Tibial nerve (tissue), 4 donors: ENCODE results near the gene NLN. TPM values are rescaled to one million over a fixed set of nuclear protein-coding genes. Genes with fewer than 3 reads are reported as not detected.

Experiments
- DNase-seq, 2 donors: peaks; one replicate each; pipeline ENCODE4 v3.0.0-alpha.2; 2019; ENCODE audit warnings: low spot score in 2 of 2
- H3K27ac ChIP-seq, 4 donors: fragments of 200-600 bp; sonication (generic) in 3 of 4; one replicate each; pipeline ENCODE4 v1.5.1; 2017 to 2019; ENCODE audit warnings: mild to moderate bottlenecking in 1 of 4
- H3K27me3 ChIP-seq, 2 donors: fragments of 200-600 bp; sonication (generic) in 1 of 2; one replicate each; pipeline versions ENCODE4 v1.5.1 to v1.6.0; 2017 to 2019
- H3K36me3 ChIP-seq, 3 donors: fragments of 200-600 bp; sonication (generic); one replicate each; pipeline ENCODE4 v1.5.1; 2018 to 2019
- H3K4me1 ChIP-seq, 4 donors: fragments of 200-600 bp; sonication (generic) in 3 of 4; one replicate each; pipeline ENCODE4 v1.5.1; 2017 to 2019
- H3K4me3 ChIP-seq, 4 donors: fragments of 200-600 bp; sonication (generic) in 3 of 4; one replicate each; pipeline ENCODE4 v1.5.1; 2017 to 2019; ENCODE audit warnings: mild to moderate bottlenecking in 1 of 4, moderate library complexity in 1 of 4
- H3K9me3 ChIP-seq, 4 donors: fragments of 200-600 bp; sonication (generic) in 3 of 4; one replicate each; pipeline ENCODE4 v1.5.1; 2017 to 2019
- CTCF ChIP-seq, 5 experiments: fragments of 200-600 bp in 3 of 5; fragments of 450-650 bp in 2 of 5; sonication (generic) in 3 of 5; IDR thresholded peaks; one replicate each; pipeline ENCODE4 v1.5.1; 2016 to 2019; ENCODE audit warnings: antibody characterized with exemption in 5 of 5, mild to moderate bottlenecking in 3 of 5, moderate library complexity in 2 of 5
- EP300 ChIP-seq, 2 donors: sonication (generic); formaldehyde crosslinking; IDR thresholded peaks; one replicate each; pipeline ENCODE4 v1.6.1; 2017; ENCODE audit warnings: antibody characterized with exemption in 2 of 2, mild to moderate bottlenecking in 1 of 2
- POLR2A ChIP-seq, 2 donors: fragments of 450-650 bp; IDR thresholded peaks; one replicate each; pipeline ENCODE4 v1.6.1; 2017; ENCODE audit warnings: antibody characterized with exemption in 2 of 2, mild to moderate bottlenecking in 2 of 2, moderate library complexity in 2 of 2
- WGBS, 2 donors: methylation state at CpG; one replicate each; pipeline ENCODE4 v1.1.5; 2018; 5-methylcytosine and 5-hydroxymethylcytosine counted together
- total RNA-seq, 4 donors: library from RNA; depleted of rRNA; stranded (reverse); fragments of >200 nt; gene quantifications; one replicate each; pipeline ENCODE4 v1.1.0, GENCODE V29; 2016

The NLN gene
- total RNA-seq, 4 donors from 2014 or later, result 10.9 to 28.6 (median 19.2) TPM

- TF ChIP-seq POLR2A (IDR thresholded peaks at IDR 0.05) (no peak), CTCF (IDR thresholded peaks at IDR 0.05) (no peak)
- WGBS, 2 donors, result 79 to 82% methylated on average over 3 of the region's 3 CpGs
- Histone ChIP-seq H3K4me3 (no peak overlapping the region), H3K27ac (peak overlapping the region in 3 of 4 donors; percentile 31 to 91 (median 74)), H3K9me3 (no peaks in the 10 kb centered on the region), H3K36me3 (peaks cover 0 to 24% (median 0%) of the 10 kb centered on the region in 3 donors), H3K27me3 (no peaks in the 10 kb centered on the region), H3K4me1 (peaks cover 0 to 30% (median 12%) of the 10 kb centered on the region in 4 donors)
- no peak for DNase-seq
Observed at GRCh38 chr5:65800775-65801174, 78.8 kb downstream of the NLN start.

GRCh38 chr5:65801352-65801783, 79.4 kb downstream of the NLN start:
- Histone ChIP-seq H3K9me3 (no peaks in the 10 kb centered on the region), H3K36me3 (peaks cover 0 to 24% (median 0%) of the 10 kb centered on the region in 3 donors), H3K27ac (peak overlapping the region in 3 of 4 donors; percentile 31 to 91 (median 74)), H3K4me3 (no peak overlapping the region), H3K4me1 (peaks cover 0 to 30% (median 12%) of the 10 kb centered on the region in 4 donors), H3K27me3 (no peaks in the 10 kb centered on the region)
- peak; percentile 43 to 52 for TF ChIP-seq EP300 (IDR thresholded peaks at IDR 0.05)
- TF ChIP-seq CTCF (IDR thresholded peaks at IDR 0.05), result no peak
- no peak for DNase-seq
- WGBS, 2 donors, result 35 to 45% methylated on average over 3 of the region's 3 CpGs

GRCh38 chr5:65802080-65802479, 80.1 kb downstream of the NLN start:
- H3K9me3 ChIP-seq, result no peaks in the 10 kb centered on the region
- WGBS, 2 donors, result 93 to 96% methylated on average over 7 of the region's 7 CpGs

GRCh38 chr5:65802820-65803219, 80.8 kb downstream of the NLN start:
- WGBS, 2 donors, result 88 to 98% methylated on average over 4 of the region's 4 CpGs
- Histone ChIP-seq H3K27me3 (no peaks in the 10 kb centered on the region), H3K4me3 (no peak overlapping the region), H3K4me1 (peaks cover 0 to 32% (median 12%) of the 10 kb centered on the region in 4 donors), H3K36me3 (peaks cover 0 to 13% (median 0%) of the 10 kb centered on the region in 3 donors), H3K27ac (peak overlapping the region in 3 of 4 donors; percentile 55 to 87 (median 74)), H3K9me3 (no peaks in the 10 kb centered on the region)
- no peak for DNase-seq
- no peak for TF ChIP-seq EP300 (IDR thresholded peaks at IDR 0.05)
- no peak for TF ChIP-seq POLR2A (IDR thresholded peaks at IDR 0.05)
- TF ChIP-seq CTCF (IDR thresholded peaks at IDR 0.05), result no peak

More at GRCh38 chr5:65802080-65802479, 80.1 kb downstream of the NLN start:
- no peak for TF ChIP-seq POLR2A (IDR thresholded peaks at IDR 0.05)
- TF ChIP-seq CTCF (IDR thresholded peaks at IDR 0.05), result no peak
- TF ChIP-seq EP300 (IDR thresholded peaks at IDR 0.05), result no peak
- H3K4me1 ChIP-seq, result peaks cover 0 to 30% (median 12%) of the 10 kb centered on the region in 4 donors
- no peak for DNase-seq
- H3K27ac ChIP-seq, result peak overlapping the region in 3 of 4 donors; percentile 55 to 87 (median 74)
- H3K36me3 ChIP-seq, result peaks cover 0 to 20% (median 0%) of the 10 kb centered on the region in 3 donors
- no peaks in the 10 kb centered on the region for H3K27me3 ChIP-seq
- H3K4me3 ChIP-seq, result no peak overlapping the region

GRCh38 chr5:65803699-65804391, 81.8 kb downstream of the NLN start:
- H3K4me1 ChIP-seq, result peaks cover 0 to 42% (median 14%) of the 10 kb centered on the region in 4 donors
- 84 to 85% methylated on average over 5 of the region's 5 CpGs for WGBS, 2 donors
- H3K27me3 ChIP-seq, result no peaks in the 10 kb centered on the region
- peaks cover 0 to 7% (median 0%) of the 10 kb centered on the region in 3 donors for H3K36me3 ChIP-seq
- no peak overlapping the region for H3K4me3 ChIP-seq
- peak overlapping the region in 2 of 4 donors; percentile 74 to 87 for H3K27ac ChIP-seq
- no peak for DNase-seq
- TF ChIP-seq CTCF (IDR thresholded peaks at IDR 0.05), result no peak
- no peak for TF ChIP-seq POLR2A (IDR thresholded peaks at IDR 0.05)
- no peaks in the 10 kb centered on the region for H3K9me3 ChIP-seq
